ENCODE measurements around the gene NDE1.

- no peak for TF ChIP-seq CTCF (IDR thresholded peaks at IDR 0.05)
- TF ChIP-seq POLR2A (IDR thresholded peaks at IDR 0.05), result no peak
Measured at GRCh38 chr16:15725641-15726240, 75.7 kb downstream of the NDE1 start.
